ENCODE measurements around the gene KCND3.

KCND3 gene

DNA sequence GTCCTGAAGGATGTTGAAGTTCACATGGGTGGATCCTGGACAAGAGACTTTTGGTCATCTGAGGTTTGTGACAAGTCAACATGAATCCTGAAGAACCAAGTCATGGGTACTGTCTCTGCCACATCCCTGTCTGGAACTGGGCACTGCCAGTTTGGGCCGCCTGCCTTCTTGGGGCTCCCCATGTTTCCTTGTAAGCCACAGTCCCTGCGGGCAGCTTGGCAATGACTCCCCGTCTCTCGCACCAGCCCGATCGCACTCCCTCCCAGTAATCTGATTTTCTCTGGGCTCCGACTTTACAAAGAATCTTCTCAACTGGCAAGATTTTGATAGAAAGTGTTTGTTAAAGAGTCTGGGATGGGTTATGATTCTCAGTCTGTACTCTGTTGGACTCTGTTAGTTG is 153.4 kb downstream of the KCND3 start:
- H3K79me2 ChIP-seq (ENCODE audit: insufficient read depth, low read length), result no peaks in the 10 kb centered on the region
- no peaks in the 10 kb centered on the region for H3K9me2 ChIP-seq (ENCODE audit: low read depth, low read length)
- H2AFZ ChIP-seq (ENCODE audit: low read length), result no peak overlapping the region
- H3K36me3 ChIP-seq (ENCODE audit: insufficient read depth, low read length), result no peaks in the 10 kb centered on the region
- H3K4me1 ChIP-seq (ENCODE audit: insufficient read depth, low read length, severe bottlenecking), result no peaks in the 10 kb centered on the region
- no peaks in the 10 kb centered on the region for H4K20me1 ChIP-seq (ENCODE audit: insufficient read depth, low read length)
- no peaks in the 10 kb centered on the region for H3F3A ChIP-seq (ENCODE audit: insufficient read depth, low read length)
- H3K27ac ChIP-seq (ENCODE audit: low read depth, low read length, poor library complexity, severe bottlenecking), result no peak overlapping the region
- H3K9ac ChIP-seq (ENCODE audit: low read length), result no peak overlapping the region
- 0 out of 2 replicates have a peak, but pooled peaks cover 3% of the 10 kb centered on the region for H3K27me3 ChIP-seq (ENCODE audit: insufficient read depth, low read length)
- TF ChIP-seq, protein P1, sequence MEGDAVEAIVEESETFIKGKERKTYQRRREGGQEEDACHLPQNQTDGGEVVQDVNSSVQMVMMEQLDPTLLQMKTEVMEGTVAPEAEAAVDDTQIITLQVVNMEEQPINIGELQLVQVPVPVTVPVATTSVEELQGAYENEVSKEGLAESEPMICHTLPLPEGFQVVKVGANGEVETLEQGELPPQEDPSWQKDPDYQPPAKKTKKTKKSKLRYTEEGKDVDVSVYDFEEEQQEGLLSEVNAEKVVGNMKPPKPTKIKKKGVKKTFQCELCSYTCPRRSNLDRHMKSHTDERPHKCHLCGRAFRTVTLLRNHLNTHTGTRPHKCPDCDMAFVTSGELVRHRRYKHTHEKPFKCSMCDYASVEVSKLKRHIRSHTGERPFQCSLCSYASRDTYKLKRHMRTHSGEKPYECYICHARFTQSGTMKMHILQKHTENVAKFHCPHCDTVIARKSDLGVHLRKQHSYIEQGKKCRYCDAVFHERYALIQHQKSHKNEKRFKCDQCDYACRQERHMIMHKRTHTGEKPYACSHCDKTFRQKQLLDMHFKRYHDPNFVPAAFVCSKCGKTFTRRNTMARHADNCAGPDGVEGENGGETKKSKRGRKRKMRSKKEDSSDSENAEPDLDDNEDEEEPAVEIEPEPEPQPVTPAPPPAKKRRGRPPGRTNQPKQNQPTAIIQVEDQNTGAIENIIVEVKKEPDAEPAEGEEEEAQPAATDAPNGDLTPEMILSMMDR (IDR thresholded peaks at IDR 0.05; ENCODE audit: low read length), result no peak
- no peak for TF ChIP-seq EZH2 (IDR thresholded peaks at IDR 0.05; ENCODE audit: borderline replicate concordance, low read length)
- no peaks in the 10 kb centered on the region for H3K9me3 ChIP-seq (ENCODE audit: low read length)
- H3K4me3 ChIP-seq (ENCODE audit: low read depth, low read length, poor library complexity, severe bottlenecking), result no peak overlapping the region
- H3K4me2 ChIP-seq (ENCODE audit: low read length), result no peak overlapping the region

DNA sequence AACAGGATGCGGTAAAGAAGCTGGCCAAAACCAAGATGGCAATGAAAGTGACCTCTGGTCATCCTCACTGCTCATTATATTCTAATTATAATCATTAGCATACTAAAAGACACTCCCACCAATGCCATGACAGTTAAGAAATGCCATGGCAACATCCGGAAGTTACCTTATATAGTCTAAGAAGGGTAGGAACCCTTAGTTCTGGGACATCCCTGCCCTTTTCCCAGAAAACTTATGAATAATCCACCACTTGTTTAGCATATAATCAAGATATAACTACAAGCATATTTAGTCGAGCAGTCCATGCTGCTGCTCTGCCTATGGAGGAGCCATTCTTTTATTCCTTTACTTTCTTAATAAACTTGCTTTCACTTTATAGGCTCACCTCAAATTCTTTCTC is 154.0 kb downstream of the KCND3 start:
- Histone ChIP-seq H3K9ac (ENCODE audit: low read length) (no peak overlapping the region), H3K27me3 (ENCODE audit: insufficient read depth, low read length) (0 out of 2 replicates have a peak, but pooled peaks cover 3% of the 10 kb centered on the region), H3K4me1 (ENCODE audit: insufficient read depth, low read length, severe bottlenecking) (no peaks in the 10 kb centered on the region), H3K4me3 (ENCODE audit: low read depth, low read length, poor library complexity, severe bottlenecking) (no peak overlapping the region), H3K79me2 (ENCODE audit: insufficient read depth, low read length) (no peaks in the 10 kb centered on the region), H3K27ac (ENCODE audit: low read depth, low read length, poor library complexity, severe bottlenecking) (no peak overlapping the region), H3K4me2 (ENCODE audit: low read length) (no peak overlapping the region), H2AFZ (ENCODE audit: low read length) (no peak overlapping the region), H4K20me1 (ENCODE audit: insufficient read depth, low read length) (no peaks in the 10 kb centered on the region), H3K36me3 (ENCODE audit: insufficient read depth, low read length) (no peaks in the 10 kb centered on the region), H3K9me2 (ENCODE audit: low read depth, low read length) (no peaks in the 10 kb centered on the region), H3K9me3 (ENCODE audit: low read length) (no peaks in the 10 kb centered on the region), H3F3A (ENCODE audit: insufficient read depth, low read length) (no peaks in the 10 kb centered on the region)
- no peak for TF ChIP-seq EZH2 (IDR thresholded peaks at IDR 0.05; ENCODE audit: borderline replicate concordance, low read length)
- TF ChIP-seq, protein P1 (IDR thresholded peaks at IDR 0.05; ENCODE audit: low read length), result no peak

DNA sequence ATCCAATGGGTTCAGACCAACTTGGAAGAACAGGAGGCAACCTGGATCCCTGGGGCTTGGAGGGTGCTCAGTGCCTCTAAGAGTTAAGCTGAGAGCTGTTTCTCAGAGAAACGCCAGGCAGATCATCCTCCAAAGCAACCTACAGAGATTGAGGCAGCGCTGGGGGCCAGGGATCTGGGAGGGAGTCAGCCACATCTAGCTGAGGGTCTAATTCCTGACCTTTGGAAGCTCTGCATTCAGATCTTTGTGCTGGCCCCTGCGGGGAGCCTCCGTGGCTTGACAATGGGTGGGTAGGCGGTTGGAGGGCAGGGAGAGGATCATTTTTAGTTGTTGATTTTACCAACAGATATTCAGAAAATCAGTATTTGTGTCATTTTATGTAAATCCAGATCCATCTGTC is 154.5 kb downstream of the KCND3 start:
- Histone ChIP-seq H3K27me3 (ENCODE audit: insufficient read depth, low read length) (0 out of 2 replicates have a peak, but pooled peaks cover 3% of the 10 kb centered on the region), H3K4me1 (ENCODE audit: insufficient read depth, low read length, severe bottlenecking) (no peaks in the 10 kb centered on the region)
- TF ChIP-seq, protein P1 (IDR thresholded peaks at IDR 0.05; ENCODE audit: low read length), result no peak
- no peak for TF ChIP-seq EZH2 (IDR thresholded peaks at IDR 0.05; ENCODE audit: borderline replicate concordance, low read length)

More for the DNA sequence above, 154.5 kb downstream of the KCND3 start:
- Histone ChIP-seq H3F3A (ENCODE audit: insufficient read depth, low read length) (no peaks in the 10 kb centered on the region), H3K36me3 (ENCODE audit: insufficient read depth, low read length) (no peaks in the 10 kb centered on the region), H3K4me3 (ENCODE audit: low read depth, low read length, poor library complexity, severe bottlenecking) (no peak overlapping the region), H4K20me1 (ENCODE audit: insufficient read depth, low read length) (no peaks in the 10 kb centered on the region), H3K9me3 (ENCODE audit: low read length) (no peaks in the 10 kb centered on the region), H3K27ac (ENCODE audit: low read depth, low read length, poor library complexity, severe bottlenecking) (no peak overlapping the region), H3K9me2 (ENCODE audit: low read depth, low read length) (no peaks in the 10 kb centered on the region), H3K79me2 (ENCODE audit: insufficient read depth, low read length) (no peaks in the 10 kb centered on the region), H2AFZ (ENCODE audit: low read length) (no peak overlapping the region), H3K4me2 (ENCODE audit: low read length) (no peak overlapping the region), H3K9ac (ENCODE audit: low read length) (no peak overlapping the region)
